H1 (cell line): ENCODE measurements around the gene PRPF40B. TPM values are rescaled to one million over a fixed set of nuclear protein-coding genes. Genes with fewer than 3 reads are reported as not detected.

Experiments
- CTCF ChIA-PET: fragments of 300-600 bp; sonication (Branson Sonifier 250); formaldehyde crosslinking; loops from one replicate; lab custom pipeline; 2021; ENCODE audit not compliant: partially characterized antibody; lab: Charles Lee
- POLR2A ChIA-PET: fragments of 300-600 bp; sonication (Branson Sonifier 250); formaldehyde crosslinking; loops from one replicate; lab custom pipeline; 2021; ENCODE audit warnings: inconsistent platforms; ENCODE audit not compliant: partially characterized antibody; lab: Charles Lee
- DNase-seq, 2 experiments: peaks; one replicate each; pipeline versions ENCODE4 v3.0.0 to v3.0.0-alpha.2; 2010 to 2022; ENCODE audit warnings: low spot score in 2 of 2, low read depth in 1 of 2, mixed read lengths in 1 of 2
- FAIRE-seq: peaks from 2 replicates; lab custom pipeline; 2011; peaks lifted over from hg19 to GRCh38; lab: Jason Lieb, UNC
- H2AFZ ChIP-seq: 2 replicates; pipeline ENCODE4 v1.8.1; 2012; ENCODE audit warnings: low read length, inconsistent platforms
- H2AK5ac ChIP-seq: 2 replicates; pipeline ENCODE4 v1.6.1; 2013; ENCODE audit warnings: low read depth, low read length
- H2BK120ac ChIP-seq: replicated peaks from 2 replicates; pipeline ENCODE3; 2013; ENCODE audit warnings: low read depth, low read length, inconsistent platforms
- H2BK12ac ChIP-seq: 2 replicates; pipeline ENCODE4 v1.6.1; 2013; ENCODE audit warnings: low read depth, low read length
- H2BK15ac ChIP-seq: 2 replicates; pipeline ENCODE4 v1.6.1; 2013; ENCODE audit warnings: low read length
- H2BK20ac ChIP-seq: 2 replicates; pipeline ENCODE4 v1.6.1; 2013; ENCODE audit warnings: low read length
- H2BK5ac ChIP-seq: 2 replicates; pipeline ENCODE4 v1.6.1; 2013; ENCODE audit warnings: low read depth, low read length
- H3K14ac ChIP-seq: 2 replicates; pipeline ENCODE4 v1.6.1; 2013; ENCODE audit warnings: inconsistent platforms; ENCODE audit not compliant: insufficient read length
- H3K18ac ChIP-seq: 2 replicates; pipeline ENCODE4 v1.6.1; 2013; ENCODE audit warnings: low read length; ENCODE audit errors: extremely low read depth
- H3K23ac ChIP-seq: 2 replicates; pipeline ENCODE4 v1.6.1; 2013; ENCODE audit warnings: inconsistent platforms; ENCODE audit not compliant: insufficient read length
- H3K23me2 ChIP-seq: 2 replicates; pipeline ENCODE4 v1.6.1; 2013; ENCODE audit warnings: low read depth, low read length
- H3K27ac ChIP-seq: 2 replicates; pipeline ENCODE4 v1.6.1; 2011; ENCODE audit warnings: low read depth, low read length, inconsistent platforms
- H3K27me3 ChIP-seq, 4 experiments: replicated peaks in 1 of 4; 1 replicate in 1 of 4; 2 replicates in 3 of 4; pipeline versions ENCODE4 v1.6.1 to v1.8.1; 2011 to 2013; ENCODE audit warnings: low read length in 3 of 4, mild to moderate bottlenecking in 3 of 4, inconsistent platforms in 2 of 4, mixed read lengths in 2 of 4, moderate library complexity in 1 of 4; ENCODE audit not compliant: control insufficient read depth in 3 of 4, insufficient read depth in 3 of 4; ENCODE audit errors: extremely low read depth in 1 of 4
- H3K36me3 ChIP-seq, 4 experiments: 2 replicates each; pipeline versions ENCODE4 v1.6.1 to v1.8.1; 2011 to 2013; ENCODE audit warnings: mild to moderate bottlenecking in 4 of 4, low read length in 3 of 4, moderate library complexity in 2 of 4, control low read depth in 1 of 4, inconsistent platforms in 1 of 4; ENCODE audit not compliant: insufficient read depth in 4 of 4, control insufficient read depth in 2 of 4
- H3K4ac ChIP-seq: replicated peaks from 2 replicates; pipeline ENCODE3; 2013; ENCODE audit warnings: low read length, low read depth, mixed read lengths, inconsistent platforms; ENCODE audit not compliant: insufficient read length
- H3K4me1 ChIP-seq, 4 experiments: replicated peaks in 1 of 4; 1 replicate in 1 of 4; 2 replicates in 3 of 4; pipeline versions ENCODE4 v1.6.1 to v1.8.1; 2011 to 2013; ENCODE audit warnings: low read length in 3 of 4, inconsistent platforms in 2 of 4, mixed read lengths in 1 of 4; ENCODE audit not compliant: insufficient read depth in 4 of 4, control insufficient read depth in 3 of 4
- H3K4me2 ChIP-seq, 2 experiments: 2 replicates each; pipeline versions ENCODE4 v1.6.1 to v1.8.1; 2011 to 2013; ENCODE audit warnings: low read depth in 2 of 2, low read length in 2 of 2, control low read depth in 1 of 2, inconsistent platforms in 1 of 2, mild to moderate bottlenecking in 1 of 2; ENCODE audit not compliant: insufficient read depth in 1 of 2
- H3K4me3 ChIP-seq, 4 experiments: fragments of 200-600, 300-600 bp in 1 of 4; sonication (generic), shearing (Covaris generic), sonication (Bioruptor Twin) in 1 of 4; 2 replicates each; pipeline versions ENCODE4 v1.5.1 to v1.8.1; 2011 to 2016; ENCODE audit warnings: low read length in 4 of 4, low read depth in 3 of 4, control low read depth in 2 of 4, inconsistent platforms in 2 of 4, mild to moderate bottlenecking in 2 of 4, mixed read lengths in 1 of 4, moderate library complexity in 1 of 4; ENCODE audit not compliant: insufficient read depth in 2 of 4; ENCODE audit errors: extremely low read depth in 1 of 4
- H3K56ac ChIP-seq: replicated peaks from 2 replicates; pipeline ENCODE3; 2013; ENCODE audit warnings: low read depth, mild to moderate bottlenecking, mixed read lengths, low read length, inconsistent platforms; ENCODE audit not compliant: insufficient read length
- H3K79me1 ChIP-seq: 2 replicates; pipeline ENCODE4 v1.6.1; 2013; ENCODE audit warnings: low read depth, low read length, control low read depth
- H3K79me2 ChIP-seq, 2 experiments: 2 replicates each; pipeline versions ENCODE4 v1.6.1 to v1.8.1; 2012 to 2013; ENCODE audit warnings: low read length in 2 of 2, mild to moderate bottlenecking in 2 of 2, inconsistent platforms in 1 of 2; ENCODE audit not compliant: insufficient read depth in 2 of 2, control insufficient read depth in 1 of 2
- H3K9ac ChIP-seq, 4 experiments: replicated peaks in 1 of 4; 1 replicate in 1 of 4; 2 replicates in 3 of 4; pipeline versions ENCODE4 v1.6.1 to v1.8.1; 2011 to 2013; ENCODE audit warnings: low read depth in 3 of 4, low read length in 3 of 4, control low read depth in 2 of 4, mild to moderate bottlenecking in 2 of 4, moderate library complexity in 2 of 4, inconsistent platforms in 1 of 4; ENCODE audit errors: extremely low read depth in 1 of 4
- H3K9me3 ChIP-seq, 2 experiments: 2 replicates each; pipeline versions ENCODE4 v1.6.1 to v1.8.1; 2012 to 2013; ENCODE audit warnings: mild to moderate bottlenecking in 2 of 2, moderate library complexity in 2 of 2, control low read depth in 1 of 2, inconsistent platforms in 1 of 2, low read depth in 1 of 2, low read length in 1 of 2, mixed read lengths in 1 of 2; ENCODE audit not compliant: insufficient read depth in 2 of 2
- H4K20me1 ChIP-seq, 2 experiments: replicated peaks in 1 of 2; 2 replicates each; pipeline versions ENCODE3 to v1.8.1; 2011 to 2013; ENCODE audit warnings: inconsistent platforms in 2 of 2, low read length in 2 of 2, mild to moderate bottlenecking in 1 of 2; ENCODE audit not compliant: insufficient read depth in 2 of 2, control insufficient read depth in 1 of 2
- H4K5ac ChIP-seq: 2 replicates; pipeline ENCODE4 v1.6.1; 2013; ENCODE audit warnings: low read length, low read depth, mixed read lengths, inconsistent platforms; ENCODE audit not compliant: insufficient read length
- H4K8ac ChIP-seq: 2 replicates; pipeline ENCODE4 v1.8.0; 2013; ENCODE audit warnings: mild to moderate bottlenecking, moderate library complexity, low read length, inconsistent platforms; ENCODE audit not compliant: insufficient read depth; ENCODE audit errors: extremely low read depth
- H4K91ac ChIP-seq: replicated peaks from 2 replicates; pipeline ENCODE3; 2013; ENCODE audit warnings: low read length, mixed read lengths, inconsistent platforms; ENCODE audit not compliant: insufficient read length
- ASH2L ChIP-seq: fragments of 200-600, 300-600 bp; sonication (generic); IDR thresholded peaks from one replicate; pipeline ENCODE4 v1.7.1; 2017; ENCODE audit warnings: low read length
- BRCA1 ChIP-seq: IDR thresholded peaks from 2 replicates; pipeline ENCODE4 v1.6.1; 2012; ENCODE audit warnings: low read depth, low read length, improper control_type of control experiment
- CHD2 ChIP-seq: IDR thresholded peaks from 2 replicates; pipeline ENCODE4 v1.6.1; 2012; ENCODE audit warnings: low read length, improper control_type of control experiment
- EGR1 ChIP-seq: IDR thresholded peaks from 2 replicates; pipeline ENCODE4 v1.6.1; 2011; ENCODE audit warnings: low read depth, low read length, borderline replicate concordance
- EP300 ChIP-seq, 2 experiments: IDR thresholded peaks; 1 replicate in 1 of 2; 2 replicates in 1 of 2; pipeline ENCODE4 v1.6.1; 2011 to 2012; ENCODE audit warnings: low read depth in 2 of 2, low read length in 2 of 2, mild to moderate bottlenecking in 2 of 2, borderline replicate concordance in 1 of 2, inconsistent platforms in 1 of 2, moderate library complexity in 1 of 2
- HDAC2 ChIP-seq, 2 experiments: fragments of 300-600 bp in 1 of 2; sonication (generic) in 1 of 2; IDR thresholded peaks; 2 replicates each; pipeline ENCODE4 v1.6.1; 2011 to 2012; ENCODE audit warnings: low read depth in 2 of 2, low read length in 2 of 2, mild to moderate bottlenecking in 2 of 2, moderate library complexity in 2 of 2, borderline replicate concordance in 1 of 2, inconsistent platforms in 1 of 2
- JUN ChIP-seq: IDR thresholded peaks from 2 replicates; pipeline ENCODE4 v1.6.1; 2011; ENCODE audit warnings: low read depth, mild to moderate bottlenecking, improper control_type of control experiment, low read length
- KDM1A ChIP-seq: fragments of 200-600, 300-600 bp; sonication (generic); IDR thresholded peaks from 2 replicates; pipeline ENCODE4 v1.7.1; 2016; ENCODE audit warnings: mild to moderate bottlenecking, low read length, borderline replicate concordance
- KDM5A ChIP-seq: fragments of 200-600 bp; IDR thresholded peaks from 2 replicates; pipeline ENCODE4 v1.7.1; 2012; ENCODE audit warnings: mild to moderate bottlenecking, low read length, inconsistent platforms, mixed read lengths
- MAFK ChIP-seq: IDR thresholded peaks from 2 replicates; pipeline ENCODE4 v1.6.1; 2012; ENCODE audit warnings: low read depth, mild to moderate bottlenecking, improper control_type of control experiment, low read length
- TAF7 ChIP-seq: optimal IDR thresholded peaks from 2 replicates; pipeline ENCODE3; 2011; ENCODE audit warnings: low read depth, mild to moderate bottlenecking, inconsistent platforms, low read length, moderate library complexity, borderline replicate concordance
- WGBS, 2 experiments: shearing (Covaris generic) in 1 of 2; methylation state at CpG; one replicate each; pipeline versions ENCODE4 v1.1.6 to v1.1.7; 2013 to 2015; ENCODE audit warnings: low lambda C conversion rate in 2 of 2, mixed read lengths in 2 of 2, inconsistent platforms in 1 of 2, low coverage in 1 of 2, missing lambda C conversion rate in 1 of 2; ENCODE audit not compliant: insufficient replicate concordance in 2 of 2, insufficient coverage in 1 of 2, insufficient read length in 1 of 2; ENCODE audit errors: extremely low coverage in 1 of 2, missing lambda C conversion rate in 1 of 2; 5-methylcytosine and 5-hydroxymethylcytosine counted together
- polyA plus RNA-seq, 7 experiments: library from polyadenylated mRNA; depleted of rRNA in 3 of 7; stranded (reverse) in 5 of 7; unstranded in 2 of 7; fragments of >200 nt in 5 of 7; fragments of 200-250 nt in 2 of 7; gene quantifications; 1 replicate in 5 of 7; 2 replicates in 1 of 7; 4 replicates in 1 of 7; pipeline versions ENCODE4 v1.2.1 to v1.2.3, GENCODE V29; 2011 to 2013; ENCODE audit warnings: missing spikeins in 2 of 7, mixed read lengths in 2 of 7
- total RNA-seq: library from RNA; stranded (reverse); fragmentation: NEBNext Ultra II Directional; extraction: Animal tissue kit (Norgen Biotek cat#: 25700); gene quantifications from 2 replicates; pipeline ENCODE4 v1.2.1, GENCODE V29; 2021

The PRPF40B gene
- total and polyA plus RNA-seq, 2 of the 8 experiments (the other 6 are each of a cell fraction or from before 2014, with no cell fraction given) = 14.4 to 24.4 TPM

- FAIRE-seq = no peak
- Histone ChIP-seq H3K23me2 (no peaks in the 10 kb centered on the region), H4K91ac (no peak overlapping the region), H2AK5ac (no peak overlapping the region), H3K9me3 (no peaks in the 10 kb centered on the region), H3K9ac (no peak overlapping the region), H3K56ac (no peak overlapping the region), H3K4me1 (peaks cover 3 to 7% (median 6%) of the 10 kb centered on the region in 4 experiments), H3K27me3 (no peaks in the 10 kb centered on the region), H3K27ac (no peak overlapping the region), H3K18ac (no peak overlapping the region), H4K5ac (no peak overlapping the region), H3K79me1 (peaks cover 2% of the 10 kb centered on the region; the same call in 1 of the 2 replicates), H4K8ac (no peak overlapping the region), H4K20me1 (peaks cover 1 to 5% of the 10 kb centered on the region in 2 experiments), H2BK12ac (no peak overlapping the region), H3K4me3 (no peak overlapping the region), H3K4ac (no peak overlapping the region), H3K14ac (no peak overlapping the region), H2BK5ac (no peak overlapping the region; the same call in 1 of the 2 replicates), H2BK120ac (no peak overlapping the region), H3K36me3 (peaks cover 0 to under 1% (median 0%) of the 10 kb centered on the region in 4 experiments; a peak in 1 of 8 replicates), H2BK15ac (no peak overlapping the region), H3K4me2 (no peak overlapping the region), H3K79me2 (peaks cover 0 to 20% of the 10 kb centered on the region in 2 experiments; a peak in 1 of 4 replicates), H2BK20ac (no peak overlapping the region), H2AFZ (no peak overlapping the region), H3K23ac (no peak overlapping the region)
- POLR2A ChIA-PET = interaction anchor here (0.7 to 4.2 kb wide), 5 partner anchors 14 to 71 kb away, joined by 3 to 17 read pairs (median 3); partner anchors contain the start of gene TMBIM6
- CTCF ChIA-PET = interaction anchor here (0.8 to 2.6 kb wide), 6 partner anchors 17 to 107 kb away, joined by 3 to 9 read pairs (median 4); no protein-coding TSS in a partner anchor
- TF ChIP-seq BRCA1 (no peak), EGR1 (no peak), EP300 (IDR thresholded peaks at IDR 0.05; ENCODE audit: borderline replicate concordance in 1 of 2, low read depth in 2 of 2, low read length in 2 of 2) (no peak), HDAC2 (IDR thresholded peaks at IDR 0.05; ENCODE audit: borderline replicate concordance in 1 of 2, low read depth in 2 of 2, low read length in 2 of 2) (no peak), KDM5A (no peak), MAFK (no peak), JUN (no peak), TAF7 (no peak), CHD2 (no peak), KDM1A (no peak), ASH2L (no peak)
- no peak for DNase-seq
- WGBS, 2 experiments = 95% methylated on average over 4 of the region's 4 CpGs; no CpG with 5 or more reads in 1 of the 2 experiments
Measured at GRCh38 chr12:49669796-49670195, 46.4 kb downstream of the PRPF40B start.
